Astrocyte of the spinal cord (primary cell): Measurements from ENCODE around the gene TMEM154.

Source experiments
- DNase-seq: peaks from one replicate; pipeline ENCODE4 v3.0.0; 2011; ENCODE audit warnings: low read depth, low spot score
- H3K4me3 ChIP-seq: 2 replicates; pipeline ENCODE4 v1.5.1; 2011; ENCODE audit warnings: low read depth, mild to moderate bottlenecking, low read length, moderate library complexity
- in situ Hi-C: cut with HindIII; loops from 2 replicates; pipeline ENCODE4 v1.10.0; 2017; ENCODE audit warnings: low sequenced_read_pairs
- TF ChIP-seq, protein P1 (sequence below): IDR thresholded peaks from 2 replicates; pipeline ENCODE4 v1.5.1; 2012; ENCODE audit warnings: low read depth, mild to moderate bottlenecking, low read length, inconsistent platforms

TMEM154 gene

DNA sequence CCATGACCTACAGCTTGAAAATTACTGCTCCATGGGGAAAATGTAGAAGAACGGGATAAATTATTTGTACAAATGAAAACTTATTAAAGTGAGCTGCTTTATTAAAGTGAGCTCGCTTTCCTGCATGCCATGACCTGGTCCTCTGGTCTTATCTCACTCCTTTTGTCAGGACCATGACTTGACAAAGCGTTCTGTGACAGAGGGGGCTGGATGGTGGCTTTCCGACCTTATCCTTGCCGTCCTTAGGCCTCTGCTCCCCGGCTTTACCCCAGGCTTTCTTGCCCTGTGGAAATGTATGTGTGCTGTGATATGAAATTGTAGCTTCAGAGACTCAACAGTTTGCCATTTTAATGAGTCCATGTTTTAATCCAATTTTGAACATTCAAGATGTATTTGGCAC is 99.9 kb downstream of the TMEM154 start:
- no peak for DNase-seq
- TF ChIP-seq, protein P1, sequence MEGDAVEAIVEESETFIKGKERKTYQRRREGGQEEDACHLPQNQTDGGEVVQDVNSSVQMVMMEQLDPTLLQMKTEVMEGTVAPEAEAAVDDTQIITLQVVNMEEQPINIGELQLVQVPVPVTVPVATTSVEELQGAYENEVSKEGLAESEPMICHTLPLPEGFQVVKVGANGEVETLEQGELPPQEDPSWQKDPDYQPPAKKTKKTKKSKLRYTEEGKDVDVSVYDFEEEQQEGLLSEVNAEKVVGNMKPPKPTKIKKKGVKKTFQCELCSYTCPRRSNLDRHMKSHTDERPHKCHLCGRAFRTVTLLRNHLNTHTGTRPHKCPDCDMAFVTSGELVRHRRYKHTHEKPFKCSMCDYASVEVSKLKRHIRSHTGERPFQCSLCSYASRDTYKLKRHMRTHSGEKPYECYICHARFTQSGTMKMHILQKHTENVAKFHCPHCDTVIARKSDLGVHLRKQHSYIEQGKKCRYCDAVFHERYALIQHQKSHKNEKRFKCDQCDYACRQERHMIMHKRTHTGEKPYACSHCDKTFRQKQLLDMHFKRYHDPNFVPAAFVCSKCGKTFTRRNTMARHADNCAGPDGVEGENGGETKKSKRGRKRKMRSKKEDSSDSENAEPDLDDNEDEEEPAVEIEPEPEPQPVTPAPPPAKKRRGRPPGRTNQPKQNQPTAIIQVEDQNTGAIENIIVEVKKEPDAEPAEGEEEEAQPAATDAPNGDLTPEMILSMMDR = no peak
- no peak overlapping the region for H3K4me3 ChIP-seq
- in situ Hi-C loops = no loop called here

DNA sequence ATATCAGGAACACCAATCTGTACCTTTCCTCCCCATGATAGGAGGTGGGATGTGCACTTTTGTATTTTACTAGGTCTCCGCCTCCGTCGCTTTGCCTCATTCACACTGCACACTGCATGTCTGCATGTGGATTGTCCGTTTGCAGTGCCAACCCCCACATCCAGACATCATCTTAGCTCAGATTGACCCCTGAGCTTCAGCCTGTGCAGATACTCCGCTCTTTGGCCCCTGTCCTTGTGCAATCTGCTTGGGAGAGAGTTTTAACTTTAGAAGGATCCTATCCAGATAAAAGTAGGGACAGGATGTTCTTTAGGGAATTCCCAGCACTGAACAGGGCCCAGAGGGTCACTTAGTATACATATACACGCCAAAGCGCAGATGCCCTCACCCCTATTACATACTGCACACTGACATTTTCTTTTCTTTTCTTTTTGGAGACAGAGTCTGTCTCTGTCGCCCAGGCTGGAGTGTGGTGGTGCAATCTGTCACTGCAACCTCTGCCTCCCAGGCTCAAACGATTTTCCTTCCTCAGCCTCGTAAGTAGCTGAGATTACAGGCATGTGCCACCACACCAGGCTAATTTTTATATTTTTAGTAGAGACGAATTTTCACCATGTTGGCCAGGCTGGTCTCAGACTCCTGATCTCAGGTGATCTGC is 100.6 kb downstream of the TMEM154 start:
- no peak for DNase-seq
- H3K4me3 ChIP-seq = no peak overlapping the region
- in situ Hi-C loops = no loop called here
- TF ChIP-seq, protein P1 = no peak

DNA sequence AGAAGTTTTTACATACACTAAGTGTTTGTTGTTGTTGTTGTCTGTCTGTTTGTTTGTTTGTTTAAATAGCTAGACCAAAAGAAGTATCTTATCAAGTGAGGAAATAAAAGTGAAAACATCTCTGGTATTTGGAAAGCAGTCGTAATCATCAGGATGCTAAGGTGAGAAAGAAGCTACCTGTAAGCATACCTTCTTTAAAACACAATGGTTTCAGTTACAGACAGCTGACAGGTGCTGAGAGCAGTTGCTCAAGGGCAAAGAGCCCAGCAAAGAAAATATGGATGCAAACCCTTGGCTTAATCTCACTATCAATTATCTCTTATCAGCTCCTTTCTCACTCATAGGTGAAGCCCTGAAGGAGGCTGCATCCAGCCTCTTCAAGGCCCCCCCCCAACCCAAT is 101.1 kb downstream of the TMEM154 start:
- no peak for DNase-seq
- TF ChIP-seq, protein P1 = no peak
- in situ Hi-C loops = no loop called here
- H3K4me3 ChIP-seq = no peak overlapping the region

DNA sequence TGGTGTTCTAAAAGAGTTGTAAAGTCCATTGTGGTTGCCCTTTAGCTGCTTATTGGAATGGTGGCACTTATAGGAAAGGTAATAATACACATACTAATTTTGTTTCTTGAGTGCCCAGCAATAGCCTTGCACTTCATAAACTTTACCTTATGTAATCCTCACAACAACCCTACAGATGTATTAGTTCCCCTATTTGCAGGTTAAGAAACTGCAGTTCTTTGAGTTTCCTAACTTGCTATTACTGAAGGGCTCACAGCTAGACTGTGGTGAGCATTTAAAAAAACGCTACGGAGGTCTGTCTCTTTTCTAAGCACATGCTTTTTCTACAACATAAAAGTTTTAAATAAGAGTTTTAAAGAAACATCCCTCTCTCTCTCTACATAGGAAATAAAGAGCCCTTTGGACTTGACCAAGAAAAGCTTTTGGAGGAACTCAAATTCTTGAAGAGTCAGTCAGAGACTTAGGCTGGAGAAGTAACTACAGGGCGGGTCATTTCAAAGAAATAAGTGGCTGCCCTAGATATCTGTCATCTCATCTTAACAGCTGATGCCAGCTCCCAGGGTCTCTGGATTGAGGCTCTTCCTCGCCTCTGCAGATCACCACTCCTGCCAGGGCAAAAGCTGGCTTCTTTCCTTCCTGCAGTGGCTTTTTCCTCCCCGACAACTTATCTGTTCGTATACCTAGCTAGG is 101.9 kb downstream of the TMEM154 start:
- in situ Hi-C loops = no loop called here
- H3K4me3 ChIP-seq = no peak overlapping the region
- TF ChIP-seq, protein P1 = no peak

DNA sequence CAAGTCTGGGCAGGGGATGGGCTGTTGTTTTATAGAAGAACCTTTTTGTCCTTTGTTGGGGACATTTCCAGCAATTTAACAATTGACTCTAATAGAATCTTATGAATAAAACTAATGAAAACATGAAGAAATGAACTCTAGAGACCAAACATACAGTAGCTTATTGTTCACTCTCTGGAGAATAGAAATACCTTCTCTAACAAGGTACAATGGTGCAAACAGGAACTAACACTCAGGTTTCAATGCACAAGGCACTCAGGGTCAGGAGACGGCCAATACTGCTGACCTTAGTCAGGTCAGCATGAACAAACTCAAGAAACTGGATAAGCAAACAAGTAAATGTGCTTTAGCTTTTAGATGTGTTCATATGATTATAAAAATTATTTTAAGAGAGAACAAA is 104.3 kb downstream of the TMEM154 start:
- TF ChIP-seq, protein P1 = no peak
- in situ Hi-C loops = no loop called here
- no peak overlapping the region for H3K4me3 ChIP-seq
- DNase-seq = no peak

More for the DNA sequence above, 101.9 kb downstream of the TMEM154 start:
- no peak for DNase-seq

DNA sequence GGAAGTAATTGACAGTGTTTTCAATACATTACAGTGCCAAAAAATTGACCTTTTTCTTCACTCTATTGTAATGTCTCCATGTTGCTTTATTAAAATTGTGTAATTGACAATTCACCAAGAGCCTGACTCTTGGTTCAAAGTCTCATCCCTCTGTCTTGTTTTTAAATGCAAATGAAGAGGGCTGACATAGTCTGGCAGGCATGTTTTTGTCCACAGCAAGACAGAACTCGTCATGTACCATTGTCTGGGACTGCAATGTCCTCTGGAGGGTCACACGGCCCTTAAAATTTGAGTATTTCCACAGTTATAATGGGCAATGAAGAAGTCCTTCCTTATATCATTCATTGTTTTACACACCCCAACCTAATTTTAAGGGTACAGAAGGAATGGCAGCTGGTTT is 105.9 kb downstream of the TMEM154 start:
- no peak overlapping the region for H3K4me3 ChIP-seq
- in situ Hi-C loops = no loop called here
- TF ChIP-seq, protein P1 = no peak
- DNase-seq = no peak
